ENCODE data around the gene DNAJC13. TPM values are rescaled to one million over a fixed set of nuclear protein-coding genes. Genes with fewer than 3 reads are reported as not detected.
"Not testable (repeated sequence)": the region's sequence is repeated elsewhere in the genome, so short reads cannot be mapped to it uniquely, and the experiment has no call there.

Gene DNAJC13
- total and polyA plus RNA-seq, 2 donors (not counting 3 experiments of a cell fraction or from before 2014, with no cell fraction given) = 14.3 to 71.7 TPM

- H3K79me2 ChIP-seq (ENCODE audit: control insufficient read depth, insufficient read depth, low read length) = no peaks in the 10 kb centered on the region
- no peak for TF ChIP-seq POLR2AphosphoS5 (IDR thresholded peaks at IDR 0.05; ENCODE audit: insufficient read depth, low read depth, low read length)
- TF ChIP-seq, protein P1, sequence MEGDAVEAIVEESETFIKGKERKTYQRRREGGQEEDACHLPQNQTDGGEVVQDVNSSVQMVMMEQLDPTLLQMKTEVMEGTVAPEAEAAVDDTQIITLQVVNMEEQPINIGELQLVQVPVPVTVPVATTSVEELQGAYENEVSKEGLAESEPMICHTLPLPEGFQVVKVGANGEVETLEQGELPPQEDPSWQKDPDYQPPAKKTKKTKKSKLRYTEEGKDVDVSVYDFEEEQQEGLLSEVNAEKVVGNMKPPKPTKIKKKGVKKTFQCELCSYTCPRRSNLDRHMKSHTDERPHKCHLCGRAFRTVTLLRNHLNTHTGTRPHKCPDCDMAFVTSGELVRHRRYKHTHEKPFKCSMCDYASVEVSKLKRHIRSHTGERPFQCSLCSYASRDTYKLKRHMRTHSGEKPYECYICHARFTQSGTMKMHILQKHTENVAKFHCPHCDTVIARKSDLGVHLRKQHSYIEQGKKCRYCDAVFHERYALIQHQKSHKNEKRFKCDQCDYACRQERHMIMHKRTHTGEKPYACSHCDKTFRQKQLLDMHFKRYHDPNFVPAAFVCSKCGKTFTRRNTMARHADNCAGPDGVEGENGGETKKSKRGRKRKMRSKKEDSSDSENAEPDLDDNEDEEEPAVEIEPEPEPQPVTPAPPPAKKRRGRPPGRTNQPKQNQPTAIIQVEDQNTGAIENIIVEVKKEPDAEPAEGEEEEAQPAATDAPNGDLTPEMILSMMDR (IDR thresholded peaks at IDR 0.05; ENCODE audit: extremely low read depth in 1 of 2, insufficient read depth in 1 of 2, low read depth in 1 of 2, low read length in 2 of 2) = no peak
- TF ChIP-seq FOS (IDR thresholded peaks at IDR 0.05; ENCODE audit: borderline replicate concordance, insufficient read depth, low read length) = no peak
- no peak for TF ChIP-seq MAX (IDR thresholded peaks at IDR 0.05; ENCODE audit: insufficient read depth, insufficient read length)
- H4K20me1 ChIP-seq (replicated peaks; ENCODE audit: control insufficient read depth, extremely low read depth, insufficient read depth, low read length) = no peaks in the 10 kb centered on the region
- no peak overlapping the region for H3K4me2 ChIP-seq (ENCODE audit: insufficient read depth, low read length)
- peaks cover 0 to 3% of the 10 kb centered on the region in 2 experiments for H3K27me3 ChIP-seq (ENCODE audit: control insufficient read depth in 2 of 2, insufficient read depth in 2 of 2, low read length in 2 of 2)
- H3K36me3 ChIP-seq (ENCODE audit: control insufficient read depth in 2 of 2, extremely low read depth in 1 of 2, insufficient read depth in 2 of 2, low read length in 2 of 2) = no peaks in the 10 kb centered on the region
- dilution Hi-C loops (cut with MboI; ENCODE audit: extremely low pct_ligation_motif_present, low sequenced_read_pairs) = no loop called here
- POLR2A ChIA-PET = no interaction called here
- no peak overlapping the region for H3K4me3 ChIP-seq (replicated peaks in 1 of 3; ENCODE audit: insufficient read depth in 1 of 3, low read depth in 1 of 3, low read length in 3 of 3)
- CTCF ChIA-PET = interaction anchor here (1.4 to 12.4 kb wide), 5 partner anchors 27 to 145 kb away, joined by 4 to 150 read pairs (median 24); no protein-coding TSS in a partner anchor
- no peaks in the 10 kb centered on the region for H3K9me1 ChIP-seq (replicated peaks; ENCODE audit: control insufficient read depth, extremely low read depth, insufficient read depth, low read length)
- H3K4me1 ChIP-seq (ENCODE audit: control insufficient read depth, extremely low read depth, insufficient read depth, low read length) = no peaks in the 10 kb centered on the region
- no peak overlapping the region for H3K9ac ChIP-seq (replicated peaks; ENCODE audit: extremely low read depth, insufficient read depth, low read length)
- H2AFZ ChIP-seq (ENCODE audit: low read depth, low read length) = no peak overlapping the region
- no peak for FAIRE-seq
- no peak overlapping the region for H3K27ac ChIP-seq (ENCODE audit: insufficient read depth, low read depth, low read length)
- intact Hi-C loops (cut with micrococcal nuclease) = loop anchor here (5.0 kb wide), 1 partner anchor 359 kb away; the partner anchor contains the start of gene CPNE4
- DNase-seq (ENCODE audit: low read depth, low spot score) = no peak
- BruUV-seq (replicated peaks) = no TSS peak
- no peaks in the 10 kb centered on the region for H3K9me3 ChIP-seq (replicated peaks; ENCODE audit: control insufficient read depth, insufficient read depth, low read length)
Observed at GRCh38 chr3:132396255-132396654, 21.0 kb upstream of the DNAJC13 start.

GRCh38 chr3:132396776-132397175 is 20.5 kb upstream of the DNAJC13 start:
- H3K4me3 ChIP-seq (replicated peaks in 1 of 3; ENCODE audit: insufficient read depth in 1 of 3, low read depth in 1 of 3, low read length in 3 of 3); DNase-seq (ENCODE audit: low read depth, low spot score); H2AFZ ChIP-seq (ENCODE audit: low read depth, low read length); H3K27me3 ChIP-seq (ENCODE audit: control insufficient read depth in 2 of 2, insufficient read depth in 2 of 2, low read length in 2 of 2); H3K4me2 ChIP-seq (ENCODE audit: insufficient read depth, low read length); H3K79me2 ChIP-seq (ENCODE audit: control insufficient read depth, insufficient read depth, low read length); H3K36me3 ChIP-seq (ENCODE audit: control insufficient read depth in 2 of 2, extremely low read depth in 1 of 2, insufficient read depth in 2 of 2, low read length in 2 of 2); H3K9me1 ChIP-seq (replicated peaks; ENCODE audit: control insufficient read depth, extremely low read depth, insufficient read depth, low read length); H4K20me1 ChIP-seq (replicated peaks; ENCODE audit: control insufficient read depth, extremely low read depth, insufficient read depth, low read length); H3K4me1 ChIP-seq (ENCODE audit: control insufficient read depth, extremely low read depth, insufficient read depth, low read length); FAIRE-seq; H3K27ac ChIP-seq (ENCODE audit: insufficient read depth, low read depth, low read length); dilution Hi-C loops (cut with MboI; ENCODE audit: extremely low pct_ligation_motif_present, low sequenced_read_pairs); H3K9me3 ChIP-seq (replicated peaks; ENCODE audit: control insufficient read depth, insufficient read depth, low read length); POLR2A ChIA-PET; BruUV-seq (replicated peaks); H3K9ac ChIP-seq (replicated peaks; ENCODE audit: extremely low read depth, insufficient read depth, low read length): not testable (repeated sequence)
- CTCF ChIA-PET = interaction anchor here (1.4 to 12.4 kb wide), 5 partner anchors 27 to 145 kb away, joined by 4 to 150 read pairs (median 24); no protein-coding TSS in a partner anchor
- intact Hi-C loops (cut with micrococcal nuclease) = loop anchor here (5.0 kb wide), 1 partner anchor 359 kb away; the partner anchor contains the start of gene CPNE4
